Measurements from ENCODE around the gene DLGAP1.

The DLGAP1 gene

GRCh38 chr18:3867236-3867635 lies 587.9 kb downstream of the DLGAP1 start:
- Histone ChIP-seq H3K9ac (ENCODE audit: low read length) (no peak overlapping the region), H3K27me3 (ENCODE audit: low read depth, low read length) (peaks cover 16% of the 10 kb centered on the region), H3K79me2 (ENCODE audit: low read length) (no peaks in the 10 kb centered on the region), H3K4me3 (ENCODE audit: low read length) (no peak overlapping the region), H3K36me3 (replicated peaks; ENCODE audit: low read depth, low read length) (no peaks in the 10 kb centered on the region), H3K9me3 (ENCODE audit: insufficient read depth, low read length) (no peaks in the 10 kb centered on the region), H2AFZ (ENCODE audit: low read depth, low read length) (no peak overlapping the region), H3K27ac (ENCODE audit: low read length) (no peak overlapping the region), H4K20me1 (ENCODE audit: insufficient read depth, low read length) (no peaks in the 10 kb centered on the region), H3K4me1 (ENCODE audit: low read length) (no peaks in the 10 kb centered on the region), H3K4me2 (ENCODE audit: low read length) (no peak overlapping the region)
- TF ChIP-seq CTCF (IDR thresholded peaks at IDR 0.05; ENCODE audit: low read depth, low read length) (no peak), EZH2phosphoT487 (IDR thresholded peaks at IDR 0.05; ENCODE audit: low read depth) (no peak)

GRCh38 chr18:3864669-3865298 lies 590.3 kb downstream of the DLGAP1 start:
- no peaks in the 10 kb centered on the region for H3K4me1 ChIP-seq (ENCODE audit: low read length)
- no peak overlapping the region for H3K27ac ChIP-seq (ENCODE audit: low read length)
- no peak overlapping the region for H3K4me3 ChIP-seq (ENCODE audit: low read length)
- no peaks in the 10 kb centered on the region for H3K9me3 ChIP-seq (ENCODE audit: insufficient read depth, low read length)
- H3K9ac ChIP-seq (ENCODE audit: low read length), result no peak overlapping the region
- H2AFZ ChIP-seq (ENCODE audit: low read depth, low read length), result no peak overlapping the region
- no peaks in the 10 kb centered on the region for H4K20me1 ChIP-seq (ENCODE audit: insufficient read depth, low read length)
- no peaks in the 10 kb centered on the region for H3K36me3 ChIP-seq (replicated peaks; ENCODE audit: low read depth, low read length)
- TF ChIP-seq EZH2phosphoT487 (IDR thresholded peaks at IDR 0.05; ENCODE audit: low read depth), result no peak
- H3K79me2 ChIP-seq (ENCODE audit: low read length), result no peaks in the 10 kb centered on the region
- H3K4me2 ChIP-seq (ENCODE audit: low read length), result no peak overlapping the region
- peaks cover 9% of the 10 kb centered on the region for H3K27me3 ChIP-seq (ENCODE audit: low read depth, low read length)

- Histone ChIP-seq H4K20me1 (ENCODE audit: insufficient read depth, low read length) (no peaks in the 10 kb centered on the region), H3K4me2 (ENCODE audit: low read length) (no peak overlapping the region), H3K4me3 (ENCODE audit: low read length) (no peak overlapping the region), H2AFZ (ENCODE audit: low read depth, low read length) (no peak overlapping the region), H3K36me3 (replicated peaks; ENCODE audit: low read depth, low read length) (no peaks in the 10 kb centered on the region), H3K9me3 (ENCODE audit: insufficient read depth, low read length) (no peaks in the 10 kb centered on the region), H3K79me2 (ENCODE audit: low read length) (no peaks in the 10 kb centered on the region), H3K4me1 (ENCODE audit: low read length) (no peaks in the 10 kb centered on the region), H3K27ac (ENCODE audit: low read length) (no peak overlapping the region), H3K27me3 (ENCODE audit: low read depth, low read length) (peaks cover 17% of the 10 kb centered on the region; the same call in 1 of the 2 replicates), H3K9ac (ENCODE audit: low read length) (no peak overlapping the region)
- TF ChIP-seq CTCF (IDR thresholded peaks at IDR 0.05; ENCODE audit: low read depth, low read length), result no peak
- TF ChIP-seq EZH2phosphoT487 (IDR thresholded peaks at IDR 0.05; ENCODE audit: low read depth), result no peak
Measured at GRCh38 chr18:3863593-3863992, 591.5 kb downstream of the DLGAP1 start.

- no peak overlapping the region for H2AFZ ChIP-seq (ENCODE audit: low read depth, low read length)
- H3K79me2 ChIP-seq (ENCODE audit: low read length), result no peaks in the 10 kb centered on the region
- no peak overlapping the region for H3K9ac ChIP-seq (ENCODE audit: low read length)
- no peak overlapping the region for H3K4me3 ChIP-seq (ENCODE audit: low read length)
- peaks cover 17% of the 10 kb centered on the region; the same call in 1 of the 2 replicates for H3K27me3 ChIP-seq (ENCODE audit: low read depth, low read length)
- TF ChIP-seq CTCF (IDR thresholded peaks at IDR 0.05; ENCODE audit: low read depth, low read length), result no peak
- TF ChIP-seq EZH2phosphoT487 (IDR thresholded peaks at IDR 0.05; ENCODE audit: low read depth), result no peak
- H3K27ac ChIP-seq (ENCODE audit: low read length), result no peak overlapping the region
- no peaks in the 10 kb centered on the region for H3K4me1 ChIP-seq (ENCODE audit: low read length)
- no peak overlapping the region for H3K4me2 ChIP-seq (ENCODE audit: low read length)
- H3K36me3 ChIP-seq (replicated peaks; ENCODE audit: low read depth, low read length), result no peaks in the 10 kb centered on the region
- H3K9me3 ChIP-seq (ENCODE audit: insufficient read depth, low read length), result no peaks in the 10 kb centered on the region
- H4K20me1 ChIP-seq (ENCODE audit: insufficient read depth, low read length), result no peaks in the 10 kb centered on the region
Measured at GRCh38 chr18:3863006-3863405, 592.1 kb downstream of the DLGAP1 start.
